DMS153 treated with DMSO at 0.1 percent for 48 hours (cell line): ENCODE results near the gene TSEN2.

Experiments
- DNase-seq: peaks from one replicate; lab custom pipeline; 2025; ENCODE audit not compliant: unreplicated experiment; lab: John Stamatoyannopoulos, UW

Gene TSEN2

DNA sequence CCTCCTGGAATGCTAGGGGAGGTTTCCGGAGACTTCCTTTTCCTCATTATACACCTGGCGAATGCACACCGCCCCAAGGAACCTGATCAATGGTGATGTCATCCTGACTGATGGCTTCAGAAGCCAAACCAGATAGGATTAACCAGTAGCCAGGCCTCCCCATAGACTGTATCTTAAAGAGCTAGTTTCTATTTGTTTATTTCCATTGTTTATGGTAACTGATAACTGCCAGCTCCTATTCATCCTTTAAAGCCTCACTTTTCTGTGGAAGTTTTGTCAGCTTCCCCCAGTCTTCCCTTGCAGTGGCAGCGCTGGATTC lies 61.2 kb downstream of the TSEN2 start, which contains the start of gene MKRN2OS:
Gene MKRN2OS, minus strand, starts transcription at position 27 of the 319 bp plus-strand sequence. CDS start 35 bp downstream, outside the sequence.
- no peak for DNase-seq

DNA sequence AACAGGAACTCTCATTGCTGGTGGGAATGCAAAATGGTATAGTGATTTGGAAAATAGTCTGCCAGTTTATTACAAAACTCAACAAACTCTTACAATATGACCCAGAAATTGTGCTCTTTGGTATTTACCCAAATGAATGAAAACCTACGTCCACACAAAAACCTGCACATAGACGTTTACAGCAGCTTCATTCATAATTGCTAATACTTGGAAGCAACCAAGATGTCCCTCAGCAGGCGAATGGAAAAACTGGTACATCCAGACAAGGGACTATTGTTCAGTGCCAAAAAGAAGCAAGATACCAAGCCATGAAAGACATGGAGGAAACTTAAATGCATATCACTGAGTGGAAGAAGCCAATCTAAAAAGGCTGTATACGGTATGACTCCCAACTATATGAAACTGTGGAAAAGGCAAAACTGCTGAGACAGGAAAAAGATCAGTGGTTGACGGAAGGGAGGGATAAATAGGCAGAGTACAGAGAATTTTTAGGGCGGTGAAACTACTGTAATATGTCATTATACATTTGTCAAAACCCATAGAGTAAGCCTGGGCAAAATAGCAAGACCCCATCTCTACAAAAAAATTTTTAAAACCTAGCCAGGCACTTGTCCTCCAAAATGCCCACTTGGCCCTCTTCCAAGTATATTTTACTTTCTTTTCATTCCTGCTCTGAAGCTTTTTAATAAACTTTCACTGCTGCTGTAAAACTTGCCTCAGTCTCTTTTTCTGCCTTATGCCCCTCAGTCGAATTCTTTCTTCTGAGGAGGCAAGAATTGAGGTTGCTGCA lies 65.9 kb downstream of the TSEN2 start:
- no peak for DNase-seq

DNA sequence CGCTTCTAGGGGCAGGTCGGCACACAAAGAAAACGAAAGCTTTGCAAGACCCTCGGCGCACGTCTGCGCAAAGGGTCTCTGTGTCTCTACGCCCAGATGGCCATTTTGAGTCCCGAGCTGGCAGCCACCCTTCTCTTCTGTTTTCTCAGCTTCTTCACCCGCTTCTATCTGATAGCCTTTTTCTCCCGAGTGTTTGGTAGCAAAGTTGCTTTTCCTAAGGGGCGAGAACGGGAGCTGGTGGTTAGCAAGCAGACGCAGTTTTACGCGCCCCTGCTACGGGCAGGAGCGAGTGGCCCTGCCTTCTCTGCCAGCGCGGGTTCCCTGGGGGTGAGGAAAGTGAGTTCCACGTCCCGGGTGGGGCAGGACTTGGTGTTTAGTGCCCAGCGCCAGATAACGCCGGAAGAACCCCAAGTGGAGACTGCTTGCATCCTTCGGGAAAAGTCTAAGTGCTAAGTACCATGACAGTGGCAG lies 69.7 kb downstream of the TSEN2 start:
- no peak for DNase-seq

DNA sequence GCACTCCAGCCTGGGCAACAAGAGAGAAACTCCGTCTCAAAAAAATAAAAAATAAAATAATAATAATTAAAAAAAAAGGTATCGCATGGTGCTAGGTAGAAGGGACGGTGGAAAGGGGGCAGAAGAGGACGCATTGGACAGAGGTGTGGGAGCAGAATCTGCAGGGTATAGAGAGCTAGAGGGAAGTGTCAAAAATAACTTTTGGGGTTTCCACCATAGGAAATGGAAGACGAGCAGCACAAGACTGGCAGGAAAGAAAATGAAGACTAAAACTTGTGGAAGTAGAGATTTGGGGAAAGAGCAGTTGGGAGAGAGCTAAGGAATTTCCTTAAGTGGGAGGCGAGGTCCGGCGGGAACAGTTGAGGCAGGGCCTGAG lies 72.0 kb downstream of the TSEN2 start:
- DNase-seq: peak; percentile 48

DNA sequence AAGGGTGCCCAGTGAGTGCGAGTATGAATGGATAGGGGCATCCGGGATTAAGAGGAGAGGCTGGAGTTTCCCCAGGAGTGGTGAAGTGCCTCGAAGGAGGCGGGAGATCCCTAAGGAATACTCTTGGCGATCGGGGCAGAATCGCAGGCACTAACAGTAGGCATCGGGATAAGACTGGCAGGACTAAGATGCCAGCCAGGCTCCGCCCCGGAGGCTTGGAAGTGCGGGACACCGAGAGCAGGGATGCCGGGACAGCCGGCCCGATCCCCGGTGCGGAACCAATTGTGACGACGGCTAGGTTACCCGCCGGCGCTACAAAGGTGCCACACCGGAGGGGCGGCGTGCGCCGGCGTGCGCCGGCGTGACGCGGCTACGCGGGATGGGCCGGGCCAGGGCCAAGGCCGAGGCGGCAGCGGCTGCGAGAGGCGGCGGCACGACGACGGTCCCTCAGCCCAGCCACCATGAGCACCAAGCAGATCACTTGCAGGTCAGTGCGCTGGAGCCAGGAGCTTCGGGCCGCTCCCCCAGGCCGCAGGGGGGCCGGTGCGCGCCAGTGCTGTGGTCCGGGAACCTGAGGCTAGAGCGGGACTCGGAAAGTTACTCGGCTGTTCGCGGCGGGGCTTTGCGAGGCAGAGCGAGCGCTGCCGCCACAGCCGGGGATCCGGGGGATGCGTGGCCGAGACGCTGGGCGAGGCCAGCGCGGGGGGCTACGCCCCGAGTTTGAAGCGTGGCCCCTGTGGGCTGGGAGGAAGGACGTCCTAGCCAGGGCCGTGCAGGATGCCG lies 72.6 kb downstream of the TSEN2 start, which contains the start of gene MKRN2:
Gene MKRN2, plus strand, starts transcription at position 398 of the 783 bp plus-strand sequence. Its CDS starts 64 bp downstream, at position 462.
- peak; percentile 56 for DNase-seq

DNA sequence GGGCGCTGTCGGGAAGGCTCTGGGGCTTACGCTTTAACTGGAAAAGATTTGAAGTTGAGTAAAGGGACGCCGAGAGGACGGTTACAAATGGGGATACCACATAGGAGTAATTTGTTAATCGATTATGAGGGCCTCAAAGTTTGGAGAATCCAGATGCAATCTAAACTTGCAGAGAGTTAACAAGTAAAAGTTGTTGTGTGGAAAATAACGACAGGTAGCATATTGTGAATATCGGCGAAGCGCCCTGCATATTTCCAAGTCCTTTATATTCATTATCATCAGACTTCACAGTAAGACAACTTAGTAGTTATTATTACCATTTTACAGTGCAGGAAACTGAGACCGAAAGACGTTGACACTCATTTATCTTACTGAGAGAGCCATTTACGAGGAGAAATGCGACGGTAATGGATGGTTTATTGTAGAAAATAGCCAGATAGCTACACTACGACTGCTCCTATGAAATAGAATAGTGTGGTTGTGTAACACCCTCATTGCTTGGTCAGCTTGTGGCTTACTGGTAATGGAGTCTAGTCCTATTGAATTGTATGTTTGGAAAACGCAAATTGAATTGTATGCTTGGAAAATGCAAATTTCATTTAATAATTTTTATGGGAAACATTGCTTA lies 73.3 kb downstream of the TSEN2 start:
- DNase-seq: no peak

DNA sequence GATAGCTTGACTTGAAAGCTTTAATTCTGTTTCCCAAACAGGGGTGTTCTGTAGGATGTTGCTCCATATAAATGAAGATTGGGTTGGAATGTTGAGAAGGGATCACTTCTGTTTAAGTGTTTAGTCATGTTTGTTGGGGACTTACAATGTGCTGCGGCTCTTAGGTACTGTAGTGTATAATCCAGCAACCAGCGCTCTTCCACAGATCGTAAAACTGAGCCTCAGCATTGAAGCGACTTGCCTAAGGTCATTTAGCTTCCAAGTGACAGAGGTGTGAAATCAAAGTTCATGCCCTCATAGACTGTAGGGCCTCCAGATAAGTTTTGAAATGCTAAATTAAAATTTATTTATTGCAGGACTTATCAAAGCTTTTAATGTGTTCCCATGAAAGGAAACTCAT lies 74.4 kb downstream of the TSEN2 start:
- DNase-seq: no peak

DNA sequence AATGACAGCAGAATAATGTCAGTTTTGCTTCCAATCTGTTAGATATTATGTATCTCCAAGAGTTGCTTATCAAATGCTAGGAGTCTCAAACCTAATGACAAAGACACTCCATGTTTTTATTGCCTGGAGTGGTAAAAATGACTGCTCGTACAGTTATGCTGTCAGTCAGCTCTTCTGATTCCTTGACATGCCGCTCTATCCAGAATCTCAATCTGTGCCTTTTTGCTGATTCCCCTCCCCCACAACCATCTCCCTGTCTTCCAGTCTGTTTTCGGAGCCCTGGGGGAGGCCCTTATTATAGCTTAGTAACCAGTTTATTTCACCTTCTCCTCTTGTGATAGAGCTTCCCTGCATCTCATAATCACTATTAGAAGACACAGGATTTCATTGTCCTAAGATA lies 75.2 kb downstream of the TSEN2 start:
- DNase-seq: no peak

DNA sequence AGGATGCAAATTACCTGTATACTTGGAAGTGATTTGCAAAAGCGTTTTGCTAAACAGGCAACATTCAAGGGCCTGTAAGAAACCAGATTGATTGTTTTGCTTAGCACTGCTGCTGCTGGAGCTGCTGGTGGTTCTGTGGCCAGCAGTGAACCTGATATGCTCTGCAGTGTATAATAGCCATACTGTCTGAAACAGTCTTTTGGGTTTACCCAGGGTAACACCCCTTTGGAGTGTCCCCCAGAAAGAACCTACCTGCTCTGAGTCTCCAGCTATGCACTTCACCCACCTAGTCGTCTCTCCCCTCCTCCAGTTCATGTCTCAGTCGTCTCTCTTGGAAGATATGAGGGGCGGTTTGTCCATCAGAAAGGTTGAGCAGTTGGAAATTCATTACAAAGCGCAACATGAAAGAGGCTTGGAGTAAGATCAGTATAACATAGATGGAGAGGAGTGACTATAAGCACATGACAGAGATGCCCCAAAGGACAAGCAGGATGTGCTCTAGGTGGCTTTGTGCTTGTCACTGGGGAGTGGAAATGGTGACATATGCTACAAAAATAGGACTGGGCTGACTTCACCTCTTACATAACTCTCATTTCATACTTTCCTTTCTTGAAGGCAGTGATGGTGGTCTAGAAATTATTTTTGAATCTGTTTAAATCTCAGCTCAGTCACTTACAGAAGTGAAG lies 76.4 kb downstream of the TSEN2 start:
- DNase-seq: no peak

DNA sequence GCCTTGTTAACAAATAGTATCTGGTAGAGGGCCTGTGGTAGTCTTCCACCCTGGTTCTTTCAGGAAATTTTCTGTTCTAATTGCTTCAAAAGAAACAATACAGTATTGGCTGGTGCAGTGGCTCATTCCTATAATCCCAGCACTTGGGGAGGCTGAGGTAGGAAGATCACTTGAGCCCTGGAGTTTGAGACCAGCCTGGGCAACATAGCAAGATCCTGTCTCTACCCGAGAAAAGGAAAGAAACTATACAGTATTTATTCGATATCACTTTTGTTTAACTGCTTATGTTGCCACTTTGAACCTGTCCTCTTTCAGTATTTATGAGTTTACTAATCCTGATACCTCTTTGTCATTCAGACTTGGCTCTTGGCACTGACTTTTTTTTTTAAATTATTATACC lies 77.1 kb downstream of the TSEN2 start:
- DNase-seq: no peak

DNA sequence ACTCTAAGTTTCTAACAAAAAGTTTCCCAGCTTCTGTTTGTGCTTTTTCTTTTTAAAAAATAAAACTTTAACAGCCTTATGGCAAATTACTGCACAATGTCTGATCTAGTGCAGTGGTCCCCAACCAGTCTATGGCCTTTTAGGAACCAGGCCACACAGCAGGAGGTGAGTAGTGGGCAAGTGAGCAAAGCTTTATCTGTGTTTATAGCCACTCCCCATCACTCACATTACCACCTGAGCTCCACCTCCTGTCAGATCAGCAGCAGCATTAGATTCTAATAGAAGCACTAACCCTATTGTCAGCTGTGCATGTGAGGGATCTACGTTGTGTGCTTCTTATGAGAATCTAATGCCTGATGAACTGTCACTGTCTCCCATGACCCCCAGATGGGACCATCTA lies 78.2 kb downstream of the TSEN2 start:
- DNase-seq: no peak

DNA sequence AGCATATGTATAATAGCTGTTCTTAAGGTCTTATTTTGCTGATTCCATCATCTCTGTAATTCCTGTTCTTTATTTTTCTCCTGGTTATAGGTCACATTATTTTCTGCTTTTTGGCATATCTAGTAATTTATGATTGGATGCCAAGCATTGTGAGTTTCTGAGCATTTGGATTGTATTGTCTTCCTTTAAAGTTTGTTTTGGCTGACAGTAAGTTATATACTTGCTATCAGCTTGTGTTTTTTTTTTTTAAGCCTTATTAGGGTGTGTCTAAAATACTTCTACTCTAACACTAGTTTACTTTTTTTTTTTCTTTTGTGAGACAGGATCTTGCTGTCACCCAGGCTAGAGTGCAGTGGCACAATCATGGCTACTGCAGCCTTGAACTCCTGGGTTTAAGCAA lies 82.7 kb downstream of the TSEN2 start:
- no peak for DNase-seq

DNA sequence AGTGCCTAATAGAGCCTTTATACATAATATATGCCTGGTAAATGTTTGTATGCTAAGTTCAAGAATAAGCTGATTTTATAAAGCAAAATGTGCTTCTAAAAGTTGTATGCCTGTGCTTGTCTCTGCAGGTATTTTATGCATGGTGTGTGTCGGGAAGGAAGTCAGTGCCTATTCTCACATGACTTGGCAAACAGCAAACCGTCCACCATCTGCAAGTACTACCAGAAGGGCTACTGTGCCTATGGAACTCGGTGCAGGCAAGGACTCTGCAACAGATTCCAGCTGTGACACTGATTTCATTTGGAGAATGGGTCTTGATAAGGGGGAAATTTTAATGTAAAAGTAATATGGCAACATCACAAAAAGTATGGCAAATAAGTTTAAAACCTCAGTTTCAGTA lies 84.5 kb downstream of the TSEN2 start:
- no peak for DNase-seq

DNA sequence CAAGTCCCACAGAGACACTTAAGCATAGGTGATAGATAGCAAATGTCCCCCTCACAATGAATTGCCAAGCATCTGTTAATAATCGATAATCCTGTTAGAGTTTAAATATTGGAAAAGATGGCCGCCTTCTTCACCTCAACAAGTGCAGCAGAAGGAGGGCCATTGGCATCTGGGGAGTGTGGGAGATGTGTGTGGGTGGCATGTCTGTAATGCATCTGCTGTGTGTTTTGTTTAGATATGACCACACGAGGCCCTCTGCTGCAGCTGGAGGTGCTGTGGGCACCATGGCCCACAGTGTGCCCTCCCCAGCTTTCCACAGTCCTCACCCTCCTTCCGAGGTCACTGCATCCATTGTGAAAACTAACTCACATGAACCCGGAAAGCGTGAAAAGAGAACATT lies 85.6 kb downstream of the TSEN2 start:
- DNase-seq: no peak

DNA sequence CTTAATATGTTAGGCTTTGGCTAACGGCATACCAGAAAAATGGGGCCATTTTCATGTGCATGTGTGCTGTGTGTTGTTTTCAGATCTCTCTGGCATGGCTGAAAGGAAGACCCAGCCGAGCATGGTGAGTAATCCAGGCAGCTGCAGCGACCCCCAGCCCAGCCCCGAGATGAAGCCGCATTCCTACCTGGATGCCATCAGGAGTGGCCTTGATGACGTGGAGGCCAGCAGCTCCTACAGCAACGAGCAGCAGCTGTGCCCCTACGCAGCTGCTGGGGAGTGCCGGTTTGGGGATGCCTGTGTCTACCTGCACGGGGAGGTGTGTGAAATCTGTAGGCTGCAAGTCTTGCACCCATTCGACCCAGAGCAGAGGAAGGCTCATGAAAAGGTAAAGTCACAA lies 87.7 kb downstream of the TSEN2 start:
- DNase-seq: no peak

DNA sequence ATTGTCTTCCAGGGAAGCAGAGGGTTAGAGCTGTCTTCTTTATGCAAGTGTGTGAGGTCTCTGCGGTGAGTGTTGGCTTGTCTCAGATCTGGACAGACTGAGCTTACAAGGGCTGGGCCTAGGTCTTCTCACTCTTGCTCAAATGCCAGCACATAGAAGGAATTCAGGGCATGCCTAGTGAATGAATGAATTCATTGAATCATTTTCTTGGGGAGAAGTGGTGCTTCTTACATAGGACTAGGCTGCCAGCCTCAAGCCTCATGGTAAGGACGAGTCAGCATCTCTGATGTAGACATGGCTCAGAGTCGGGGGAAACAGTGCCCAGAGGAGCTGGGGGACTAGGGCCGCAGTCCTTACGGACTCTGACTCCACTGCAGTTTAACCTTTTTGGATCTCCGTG lies 89.9 kb downstream of the TSEN2 start:
- DNase-seq: no peak

DNA sequence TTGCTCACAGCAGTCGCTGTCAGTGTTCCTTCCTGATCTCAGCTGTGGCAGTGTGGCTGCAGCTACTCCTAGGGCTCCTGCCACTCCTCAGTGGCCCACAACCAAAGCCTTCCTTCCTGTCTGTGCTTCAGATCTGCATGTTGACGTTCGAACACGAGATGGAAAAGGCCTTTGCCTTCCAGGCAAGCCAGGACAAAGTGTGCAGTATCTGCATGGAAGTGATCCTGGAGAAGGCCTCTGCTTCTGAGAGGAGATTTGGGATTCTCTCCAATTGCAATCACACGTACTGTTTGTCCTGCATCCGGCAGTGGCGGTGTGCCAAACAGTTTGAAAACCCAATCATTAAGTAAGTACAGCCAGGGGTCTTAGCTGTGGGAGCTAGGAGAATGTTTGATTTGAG lies 90.4 kb downstream of the TSEN2 start:
- no peak for DNase-seq

DNA sequence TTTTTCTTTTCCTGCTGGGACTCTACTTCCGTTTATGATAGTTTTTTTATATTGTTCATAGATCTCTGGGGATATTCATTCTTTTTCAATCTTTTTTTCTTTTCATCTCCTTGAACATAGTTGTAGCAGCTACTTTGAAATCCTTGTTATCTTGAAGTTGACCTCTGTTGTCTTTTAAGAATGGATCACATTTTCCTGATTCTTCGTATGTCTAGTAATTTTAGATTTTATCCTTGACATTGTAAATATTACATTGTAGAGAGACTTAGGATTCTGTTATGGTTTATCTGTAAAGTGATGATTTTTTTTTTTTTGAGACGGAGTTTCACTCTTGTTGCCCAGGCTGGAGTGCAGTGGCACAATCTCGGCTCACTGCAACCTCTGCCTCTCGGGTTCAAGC lies 93.1 kb downstream of the TSEN2 start:
- no peak for DNase-seq

DNA sequence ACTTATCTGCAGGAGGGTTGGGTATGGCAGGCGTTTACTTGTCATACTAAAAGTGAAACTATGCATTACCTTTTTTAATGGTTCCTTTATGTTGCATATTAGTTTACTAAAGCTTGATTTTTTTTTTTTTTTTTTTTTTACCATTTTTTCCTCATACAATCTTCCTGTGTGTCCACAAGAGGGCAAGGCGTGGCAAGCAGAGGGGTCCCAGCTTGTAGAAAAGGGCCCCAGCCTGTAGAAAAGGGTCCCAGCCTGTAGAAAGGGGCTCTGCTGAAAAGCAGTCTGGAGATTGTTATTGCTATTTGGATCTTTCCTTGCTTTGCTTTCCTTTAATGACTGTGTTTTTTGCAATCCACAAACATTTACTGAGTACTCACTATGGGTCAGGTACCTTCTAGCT lies 94.5 kb downstream of the TSEN2 start:
- no peak for DNase-seq

DNA sequence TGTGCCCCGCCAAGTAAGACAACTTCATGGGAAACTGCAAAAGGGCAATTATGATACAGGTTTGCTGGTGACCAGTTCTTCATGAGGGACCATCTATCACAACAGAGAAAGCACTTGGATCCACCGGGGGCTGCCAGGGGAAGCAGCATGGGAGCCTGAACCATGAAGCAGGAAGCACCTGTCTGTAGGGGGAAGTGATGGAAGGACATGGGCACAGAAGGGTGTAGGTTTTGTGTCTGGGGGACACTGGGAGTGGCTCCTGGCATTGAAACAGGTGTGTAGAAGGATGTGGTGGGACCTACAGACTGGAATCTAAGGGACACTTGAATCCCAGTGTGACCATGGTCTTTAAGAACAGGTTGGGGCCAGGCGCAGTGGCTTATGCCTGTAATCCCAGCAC lies 95.2 kb downstream of the TSEN2 start:
- no peak for DNase-seq

DNA sequence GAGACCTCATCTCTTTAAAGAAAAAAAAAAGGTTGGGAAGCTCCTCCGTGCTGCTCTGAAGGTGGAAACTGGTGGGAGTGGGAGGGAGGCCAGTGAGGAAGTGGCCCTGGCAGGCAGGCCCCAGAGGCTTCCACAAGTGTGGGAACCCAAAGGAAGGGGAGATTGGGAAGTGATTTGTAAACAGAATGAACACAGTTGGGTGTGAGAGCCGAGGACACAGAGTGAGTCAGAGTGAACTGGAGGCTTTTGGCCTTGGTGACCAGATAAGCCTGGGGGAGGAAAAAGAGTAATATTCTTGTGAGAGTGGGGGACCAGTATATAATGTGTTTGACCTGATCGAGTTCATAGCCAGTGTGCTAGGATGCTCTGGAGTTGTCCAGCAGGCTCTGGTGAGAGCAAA lies 95.6 kb downstream of the TSEN2 start:
- no peak for DNase-seq
